Astrocyte of the cerebellum (primary cell): ENCODE measurements around the gene FGF13.

ENCODE experiments used
- DNase-seq: peaks from one replicate; pipeline ENCODE4 v3.0.0-alpha.2; 2011; ENCODE audit warnings: low read depth
- H3K4me3 ChIP-seq: 2 replicates; pipeline ENCODE4 v1.5.1; 2011; ENCODE audit warnings: mild to moderate bottlenecking, low read depth, low read length, moderate library complexity
- CTCF ChIP-seq: IDR thresholded peaks from 2 replicates; pipeline ENCODE4 v1.5.1; 2012; ENCODE audit warnings: low read length, low read depth, moderate library complexity, mild to moderate bottlenecking; ENCODE audit errors: missing control alignments
- in situ Hi-C: cut with HindIII; loops from 2 replicates; pipeline ENCODE4 v1.10.0; 2017; ENCODE audit warnings: low sequenced_read_pairs

Gene FGF13

GRCh38 chrX:138742217-138742616 lies 30.7 kb upstream of the FGF13 start:
- in situ Hi-C loops: no loop called here
- no peak overlapping the region for H3K4me3 ChIP-seq
- no peak for TF ChIP-seq CTCF
- DNase-seq: no peak

GRCh38 chrX:138740341-138740740 lies 28.8 kb upstream of the FGF13 start:
- no peak overlapping the region for H3K4me3 ChIP-seq
- DNase-seq: no peak
- in situ Hi-C loops: no loop called here
- no peak for TF ChIP-seq CTCF

- no peak for TF ChIP-seq CTCF
- in situ Hi-C loops: no loop called here
- DNase-seq: no peak
- no peak overlapping the region for H3K4me3 ChIP-seq
Measured at GRCh38 chrX:138723301-138723700, 11.8 kb upstream of the FGF13 start.

GRCh38 chrX:138719396-138719795 lies 7.9 kb upstream of the FGF13 start:
- no peak for TF ChIP-seq CTCF
- DNase-seq: no peak
- in situ Hi-C loops: no loop called here
- no peak overlapping the region for H3K4me3 ChIP-seq

- TF ChIP-seq CTCF: no peak
- in situ Hi-C loops: no loop called here
- no peak overlapping the region for H3K4me3 ChIP-seq
- DNase-seq: no peak
Measured at GRCh38 chrX:138718941-138719340, 7.4 kb upstream of the FGF13 start.

GRCh38 chrX:138710866-138711341 lies 613 bp downstream of the FGF13 start:
- in situ Hi-C loops: no loop called here
- no peak for TF ChIP-seq CTCF
- DNase-seq: no peak
- H3K4me3 ChIP-seq: peak overlapping the region; percentile 44
